EH (cell line): Measurements from ENCODE around the gene IWS1.
"Not testable (repeated sequence)": the region's sequence is repeated elsewhere in the genome, so short reads cannot be mapped to it uniquely, and the experiment has no call there.

Experiments
- DNase-seq: peaks from one replicate; pipeline ENCODE4 v3.0.0-alpha.2; 2015; ENCODE audit warnings: low read depth

The IWS1 gene

DNA sequence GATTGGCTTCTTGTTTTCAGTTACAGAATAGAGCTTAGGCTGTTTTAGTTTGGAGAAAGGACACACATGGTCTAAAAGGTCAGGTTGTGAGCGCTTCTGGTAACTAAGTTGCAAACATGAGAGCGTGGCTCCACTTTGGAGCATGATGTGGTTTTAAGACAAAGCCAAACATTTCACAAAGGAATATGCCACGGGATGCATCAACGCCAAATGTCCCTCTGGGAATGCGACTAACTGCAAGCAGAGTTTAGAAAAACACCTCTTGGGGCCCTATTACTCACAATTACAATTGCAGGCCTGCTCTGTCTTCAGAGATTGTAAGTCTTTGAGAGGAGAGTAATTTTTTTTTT is 34.6 kb upstream of the IWS1 start:
- no peak for DNase-seq

GRCh38 chr2:127560201-127560930 is 34.1 kb upstream of the IWS1 start:
- no peak for DNase-seq

- no peak for DNase-seq
These were observed 33.2 kb upstream of the IWS1 start for GRCh38 chr2:127559454-127559853.

DNA sequence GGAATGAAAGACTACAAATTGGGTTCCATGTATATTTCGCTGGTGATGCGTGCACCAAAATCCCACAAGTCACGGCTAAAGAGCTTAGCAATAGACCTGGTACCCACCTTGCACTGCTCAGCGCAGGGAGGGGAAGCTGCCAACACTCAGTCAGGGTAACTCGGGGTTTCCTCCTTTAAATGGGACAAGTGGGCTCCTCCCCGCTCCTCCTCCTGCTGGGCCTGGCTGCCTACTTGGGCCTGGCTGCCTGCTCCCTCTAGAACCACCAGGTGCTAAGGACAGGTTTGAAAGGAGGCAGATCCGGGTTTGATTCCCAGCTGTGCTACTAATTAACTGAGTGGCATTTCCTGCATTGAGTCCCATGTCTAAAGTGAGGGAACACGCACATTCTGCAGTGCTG is 32.6 kb upstream of the IWS1 start:
- DNase-seq = no peak

DNA sequence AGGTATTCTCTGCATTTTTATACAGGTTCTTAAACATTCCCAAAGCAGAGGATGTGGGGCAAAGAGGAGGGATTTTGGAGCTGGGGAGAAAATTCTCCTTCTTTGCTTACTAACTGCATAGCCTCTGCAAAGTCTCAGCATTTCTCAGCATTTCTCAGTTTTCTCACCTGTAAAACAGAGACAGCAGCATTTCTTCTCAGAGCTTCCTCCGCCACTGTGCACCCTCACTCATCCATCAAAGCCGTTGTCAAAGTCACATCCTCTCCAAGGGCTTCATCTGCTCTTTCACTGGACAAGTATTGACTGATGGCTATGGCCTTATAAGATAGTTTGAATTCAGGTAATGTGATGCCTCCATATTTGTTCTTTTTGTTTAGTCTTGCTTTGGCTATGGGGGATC is 26.6 kb upstream of the IWS1 start:
- DNase-seq = no peak

- no peak for DNase-seq
These were observed 26.0 kb upstream of the IWS1 start for GRCh38 chr2:127552336-127552735.

- DNase-seq = no peak
These were observed 25.1 kb upstream of the IWS1 start for GRCh38 chr2:127551221-127551930.

GRCh38 chr2:127546797-127547196 is 20.5 kb upstream of the IWS1 start:
- no peak for DNase-seq

DNA sequence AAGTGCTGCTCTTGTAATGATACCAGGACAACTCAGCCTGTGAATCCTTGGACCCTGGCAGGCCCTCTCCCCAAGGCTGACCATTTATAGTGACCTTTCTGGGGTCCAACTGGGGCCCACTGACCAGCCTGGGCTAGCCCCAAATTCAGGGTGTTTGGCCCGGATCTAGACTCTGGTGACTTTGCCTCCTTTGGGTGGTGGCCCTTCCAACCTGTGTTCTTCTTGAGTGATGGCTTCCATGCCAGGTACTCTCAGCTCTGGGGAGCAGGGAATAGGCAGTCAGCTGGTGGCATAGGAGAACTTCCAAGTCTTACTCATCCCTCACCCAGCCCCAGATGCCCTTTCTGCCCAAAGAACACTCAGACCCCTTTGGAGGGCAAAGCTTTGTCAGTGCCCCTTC is 19.5 kb upstream of the IWS1 start:
- DNase-seq = no peak

GRCh38 chr2:127545189-127545588 is 18.9 kb upstream of the IWS1 start:
- no peak for DNase-seq

DNA sequence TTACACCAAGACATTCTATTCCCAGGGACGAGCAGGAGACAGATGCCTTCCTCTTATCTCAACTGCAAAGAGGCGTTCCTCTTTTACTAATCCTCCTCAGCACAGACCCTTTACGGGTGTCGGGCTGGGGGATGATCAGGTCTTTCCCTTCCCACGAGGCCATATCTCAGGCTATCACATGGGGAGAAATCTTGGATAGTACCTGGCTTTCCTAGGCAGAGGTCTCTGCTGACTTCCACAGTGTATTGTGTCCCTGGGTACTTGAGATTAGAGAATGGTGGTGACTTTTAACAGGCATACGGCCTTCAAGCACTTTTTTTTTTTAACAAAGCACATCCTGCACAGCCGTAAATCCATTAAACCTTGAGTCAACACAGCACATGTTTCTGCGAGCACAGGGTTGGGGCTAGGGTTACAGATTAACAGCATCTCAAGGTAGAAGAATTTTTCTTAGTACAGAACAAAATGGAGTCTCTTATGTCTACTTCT is 16.8 kb upstream of the IWS1 start:
- not testable (repeated sequence) for DNase-seq

GRCh38 chr2:127542231-127542630 is 15.9 kb upstream of the IWS1 start:
- no peak for DNase-seq

- no peak for DNase-seq
These were observed 15.5 kb upstream of the IWS1 start for GRCh38 chr2:127541809-127542208.

DNA sequence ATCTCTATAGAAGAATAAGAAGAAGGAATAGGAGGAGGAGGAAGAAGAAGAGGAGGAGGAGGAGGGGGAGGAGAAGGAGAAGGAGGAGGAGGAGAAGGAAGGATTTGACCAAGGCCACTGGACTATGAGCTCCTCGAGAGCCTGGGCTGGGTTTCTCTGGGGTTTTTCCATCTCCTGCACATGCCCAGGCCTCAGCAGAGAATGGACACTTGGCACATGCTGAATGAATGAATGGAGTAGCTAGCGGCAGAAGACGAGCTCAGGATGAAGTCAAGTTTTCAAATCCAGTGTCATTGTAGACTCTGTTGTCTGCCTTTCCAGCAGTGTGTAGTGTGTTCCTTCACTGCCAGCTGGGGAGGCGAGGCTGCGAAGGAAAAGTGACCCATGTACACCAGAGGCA is 11.4 kb upstream of the IWS1 start:
- no peak for DNase-seq

GRCh38 chr2:127536707-127537541 is 10.6 kb upstream of the IWS1 start:
- DNase-seq = no peak

- DNase-seq = no peak
These were observed 9.6 kb upstream of the IWS1 start for GRCh38 chr2:127535918-127536317.

GRCh38 chr2:127535422-127535901 is 9.2 kb upstream of the IWS1 start, which contains the start of gene MYO7B:
Gene MYO7B, plus strand, starts transcription at chr2:127535683. Its CDS starts 24,040 bp downstream, at chr2:127559723.
- no peak for DNase-seq

- DNase-seq = no peak
These were observed 6.0 kb upstream of the IWS1 start for GRCh38 chr2:127532296-127532695.

DNA sequence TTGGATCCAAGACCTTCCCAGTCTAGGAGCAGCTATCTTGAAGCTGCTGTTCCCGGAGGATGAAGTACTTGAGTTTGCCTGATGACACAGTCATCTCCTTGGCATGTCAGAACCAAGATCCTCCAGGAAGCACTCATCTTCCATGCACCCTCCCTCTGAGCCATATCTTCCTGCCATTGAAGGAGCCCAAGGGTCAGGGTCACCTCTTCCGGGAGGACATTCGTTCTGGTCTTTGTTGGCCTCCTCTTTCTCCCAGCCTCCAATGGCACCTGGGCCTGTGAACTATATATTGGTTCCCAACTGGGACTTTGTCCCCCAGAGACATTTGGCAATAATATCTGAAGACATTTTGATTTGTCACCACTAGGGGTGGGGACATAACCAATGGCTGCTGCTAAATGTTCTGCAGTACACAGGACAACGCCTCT is 4.9 kb upstream of the IWS1 start:
- peak; percentile 80 for DNase-seq

DNA sequence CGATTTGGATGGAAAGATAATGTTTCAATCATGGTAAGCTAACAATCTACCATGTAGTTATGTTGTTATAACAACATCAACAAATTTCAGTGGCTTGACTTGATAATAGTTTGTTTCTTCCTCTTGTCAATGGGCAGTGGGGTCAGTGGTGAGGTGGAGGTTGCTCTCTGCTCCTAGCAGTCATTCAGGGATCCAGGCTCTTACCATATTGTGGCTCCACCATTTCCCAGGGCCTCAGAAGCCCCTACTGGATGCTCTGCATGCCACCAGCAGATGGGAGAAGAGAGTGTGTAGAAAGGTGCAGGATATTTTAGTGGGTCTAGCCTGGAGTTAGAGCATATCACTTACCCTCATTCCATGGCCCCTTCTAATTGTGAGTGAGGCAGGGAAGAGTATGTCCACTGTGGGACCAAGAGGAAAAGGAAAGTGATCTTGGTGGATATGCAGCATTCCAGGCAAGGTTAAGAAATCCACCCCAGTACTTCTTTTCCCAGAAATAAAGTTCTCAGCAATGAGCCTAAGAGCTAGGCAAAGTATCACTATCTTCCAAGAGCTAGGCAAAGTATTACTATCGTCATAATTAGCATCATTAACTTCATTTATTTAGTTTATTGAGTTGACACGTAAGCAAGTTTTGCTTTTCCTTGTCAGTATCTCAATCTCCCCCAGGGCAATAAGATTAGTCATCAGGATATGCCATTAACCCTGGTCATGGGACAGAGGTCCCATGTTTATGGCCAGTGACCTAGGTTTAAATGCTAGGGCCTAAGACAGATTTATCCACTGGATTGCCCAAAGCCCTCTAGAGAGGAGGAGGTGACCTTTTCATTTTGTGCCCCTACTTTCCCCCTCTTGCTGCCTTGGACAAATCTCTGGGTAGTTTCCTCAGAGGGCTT is 4.2 kb upstream of the IWS1 start:
- peak; percentile 74 for DNase-seq

DNA sequence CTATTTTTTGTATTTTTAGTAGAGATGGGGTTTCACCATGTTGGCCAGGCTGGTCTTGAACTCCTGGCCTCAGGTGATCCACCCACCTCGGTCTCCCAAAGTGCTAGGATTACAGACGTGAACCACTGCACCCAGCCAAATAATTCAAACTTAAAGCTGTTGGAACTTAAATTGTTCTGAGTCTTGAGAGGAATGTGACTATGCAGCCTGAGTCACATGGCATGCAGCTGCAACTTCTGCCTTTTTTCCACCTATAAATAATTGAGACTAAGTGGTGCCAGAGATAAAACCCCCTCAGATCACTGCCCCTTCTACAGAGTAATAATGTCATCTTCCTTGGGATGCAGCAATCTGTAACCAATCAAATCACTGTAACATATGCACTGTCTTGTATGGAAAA is 3.1 kb upstream of the IWS1 start:
- peak; percentile 54 for DNase-seq
